ENCODE results near the gene NKD2. TPM values are rescaled to one million over a fixed set of nuclear protein-coding genes. Genes with fewer than 3 reads are reported as not detected.
A peak's percentile ranks its signal among the peaks of the same experiment; 100 is the strongest.

NKD2 gene
- total RNA-seq, 5 donors from 2014 or later (not counting 1 experiment from before 2014, with no cell fraction given), result 0.18 to 0.23 TPM; not detected in 3

DNA sequence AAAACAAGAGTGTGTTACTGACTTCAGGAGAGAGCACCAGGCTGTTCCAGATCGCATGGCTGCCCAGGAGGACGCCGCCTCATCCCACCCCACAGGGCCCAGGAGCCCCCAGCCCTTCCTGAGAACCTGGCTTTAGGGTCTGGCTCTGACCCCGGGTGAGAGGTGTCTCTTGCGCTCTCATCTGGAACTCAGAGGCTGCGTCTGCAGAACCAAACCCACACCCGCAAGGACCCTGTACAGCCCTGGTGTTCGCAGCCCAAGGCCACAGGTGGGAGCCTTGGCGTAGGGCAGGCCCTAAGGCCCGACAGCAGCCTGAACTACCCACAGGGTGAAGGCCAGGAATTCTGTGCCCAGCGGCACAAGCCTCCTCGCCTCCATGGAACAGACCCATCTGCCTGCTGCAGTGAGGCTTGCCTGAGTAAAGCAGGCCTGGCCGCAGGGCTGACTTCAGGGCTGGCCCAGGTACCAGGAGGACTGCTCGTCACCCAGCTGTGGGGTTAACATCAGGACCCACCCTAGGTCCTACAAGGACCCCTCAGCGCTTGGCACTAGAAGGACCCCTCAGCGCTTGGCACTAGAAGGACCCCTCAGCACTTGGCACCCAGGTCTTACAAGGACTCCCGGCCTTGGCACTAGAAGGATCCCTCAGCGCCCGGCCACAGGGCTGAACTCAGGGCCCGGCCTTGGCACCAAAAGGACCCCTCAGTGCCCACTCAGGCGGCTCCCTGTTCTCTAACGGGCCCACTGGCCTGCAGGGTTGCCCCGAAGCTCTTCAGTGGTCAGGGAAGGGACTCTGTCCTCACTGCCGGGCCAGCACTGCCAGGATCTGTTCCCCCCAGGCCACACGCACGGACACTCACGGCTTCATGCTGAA lies 48.2 kb downstream of the NKD2 start:
- Mint-ChIP-seq H3K36me3 (peaks cover 12% of the 10 kb centered on the region), H3K4me1 (no peaks in the 10 kb centered on the region), H3K27ac (no peak overlapping the region), H3K4me3 (no peak overlapping the region), H3K27me3 (no peaks in the 10 kb centered on the region), H3K9me3 (no peaks in the 10 kb centered on the region)
- ATAC-seq (replicated peaks in 1 of 4), result no peak
- Histone ChIP-seq H3K36me3 (ENCODE audit: control insufficient read depth in 2 of 2, extremely low read depth in 1 of 2, insufficient read depth in 1 of 2, low read length in 1 of 2) (peaks cover 6 to 43% of the 10 kb centered on the region in 2 donors), H3K9me3 (no peaks in the 10 kb centered on the region), H3K4me3 (ENCODE audit: control insufficient read depth in 1 of 2, extremely low read depth in 1 of 2, low read length in 1 of 2) (no peak overlapping the region), H3K27ac (ENCODE audit: low read length) (no peak overlapping the region), H3K4me1 (ENCODE audit: control insufficient read depth in 1 of 2, extremely low read depth in 1 of 2, insufficient read depth in 2 of 2, low read length in 2 of 2) (no peaks in the 10 kb centered on the region), H3K27me3 (replicated peaks in 1 of 2; ENCODE audit: control insufficient read depth in 2 of 2, extremely low read depth in 1 of 2, insufficient read depth in 2 of 2, low read length in 1 of 2) (no peaks in the 10 kb centered on the region)
- WGBS (ENCODE audit: insufficient coverage), result 96% methylated on average over 24 of the region's 27 CpGs
- ChIA-PET CTCF (interaction anchor here in 1 of 2 donors (0.6 kb wide), 1 partner anchor 122 kb away, joined by 5 read pairs; no protein-coding TSS in a partner anchor), POLR2A (no interaction called here)
- no peak for DNase-seq

- 88% methylated on average over 34 of the region's 36 CpGs for WGBS (ENCODE audit: insufficient coverage)
- ChIA-PET CTCF (no interaction called here), POLR2A (no interaction called here)
- Mint-ChIP-seq H3K36me3 (peaks cover 6% of the 10 kb centered on the region), H3K27me3 (no peaks in the 10 kb centered on the region), H3K4me3 (no peak overlapping the region), H3K9me3 (no peaks in the 10 kb centered on the region), H3K27ac (no peak overlapping the region), H3K4me1 (no peaks in the 10 kb centered on the region)
- Histone ChIP-seq H3K9me3 (no peaks in the 10 kb centered on the region), H3K4me1 (ENCODE audit: control insufficient read depth in 1 of 2, extremely low read depth in 1 of 2, insufficient read depth in 2 of 2, low read length in 2 of 2) (no peaks in the 10 kb centered on the region), H3K27me3 (replicated peaks in 1 of 2; ENCODE audit: control insufficient read depth in 2 of 2, extremely low read depth in 1 of 2, insufficient read depth in 2 of 2, low read length in 1 of 2) (no peaks in the 10 kb centered on the region), H3K27ac (ENCODE audit: low read length) (no peak overlapping the region), H3K4me3 (ENCODE audit: control insufficient read depth in 1 of 2, extremely low read depth in 1 of 2, low read length in 1 of 2) (no peak overlapping the region), H3K36me3 (ENCODE audit: control insufficient read depth in 2 of 2, extremely low read depth in 1 of 2, insufficient read depth in 1 of 2, low read length in 1 of 2) (peaks cover 5 to 38% of the 10 kb centered on the region in 2 donors)
- DNase-seq (no peak), ATAC-seq (replicated peaks in 1 of 4) (no peak)
These were observed 49.0 kb downstream of the NKD2 start for GRCh38 chr5:1057485-1058082.

DNA sequence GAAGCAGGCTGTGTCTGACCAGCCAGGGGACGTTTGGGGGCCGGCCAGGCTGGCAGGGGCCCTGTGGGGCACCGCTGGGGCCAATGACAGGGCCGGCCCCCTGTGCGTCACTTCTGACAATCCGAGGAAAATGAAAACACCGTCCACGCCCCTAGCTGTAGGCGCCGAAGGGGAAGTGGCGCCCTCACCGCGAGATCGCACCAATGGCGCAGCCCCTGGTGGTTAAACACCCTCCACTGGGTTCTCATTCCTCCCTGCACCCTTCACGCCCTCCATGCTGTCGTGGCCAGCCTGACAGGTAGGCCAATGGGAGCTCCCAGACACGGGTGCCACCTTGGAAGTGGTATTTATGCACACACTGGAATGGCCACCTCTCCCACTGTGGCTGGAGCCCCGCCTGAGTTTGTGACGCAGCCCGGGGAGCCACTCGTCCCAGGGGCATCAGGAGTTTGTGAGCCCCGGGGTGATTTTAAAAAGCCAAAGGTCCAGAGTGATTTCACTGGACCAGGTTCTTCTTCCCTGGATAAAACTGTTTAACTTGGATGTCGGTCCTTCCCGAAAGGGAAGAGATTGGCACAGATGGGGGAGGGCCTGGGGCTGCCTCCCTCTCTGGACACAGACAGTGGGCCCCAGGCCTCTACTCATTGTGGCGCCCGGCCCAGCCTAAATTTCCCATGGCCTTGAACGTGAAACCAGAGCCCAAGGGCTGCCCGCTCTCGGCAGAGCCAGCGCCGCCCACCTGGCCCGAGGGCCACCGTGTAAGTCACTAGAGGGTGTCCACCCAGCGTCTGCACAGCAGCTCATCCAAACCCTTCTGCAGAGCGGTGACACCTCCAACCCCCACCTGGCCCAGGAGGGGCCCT lies 49.7 kb downstream of the NKD2 start:
- no peaks in the 10 kb centered on the region for H3K27me3 Mint-ChIP-seq
- CTCF ChIA-PET, result no interaction called here
- no peaks in the 10 kb centered on the region for H3K4me1 Mint-ChIP-seq
- H3K4me3 ChIP-seq (ENCODE audit: control insufficient read depth in 1 of 2, extremely low read depth in 1 of 2, low read length in 1 of 2), result no peak overlapping the region
- peaks cover 6% of the 10 kb centered on the region for H3K36me3 Mint-ChIP-seq
- no peak overlapping the region for H3K4me3 Mint-ChIP-seq
- H3K27ac Mint-ChIP-seq, result no peak overlapping the region
- DNase-seq (peak in 2 of 35 experiments; percentile 6 to 55), ATAC-seq (replicated peaks in 1 of 4) (no peak)
- H3K27ac ChIP-seq (ENCODE audit: low read length), result no peak overlapping the region
- POLR2A ChIA-PET, result no interaction called here
- H3K9me3 Mint-ChIP-seq, result no peaks in the 10 kb centered on the region
- no peaks in the 10 kb centered on the region for H3K27me3 ChIP-seq (replicated peaks in 1 of 2; ENCODE audit: control insufficient read depth in 2 of 2, extremely low read depth in 1 of 2, insufficient read depth in 2 of 2, low read length in 1 of 2)
- H3K4me1 ChIP-seq (ENCODE audit: control insufficient read depth in 1 of 2, extremely low read depth in 1 of 2, insufficient read depth in 2 of 2, low read length in 2 of 2), result no peaks in the 10 kb centered on the region
- H3K9me3 ChIP-seq, result no peaks in the 10 kb centered on the region
- WGBS (ENCODE audit: insufficient coverage), result 89% methylated on average over 31 of the region's 36 CpGs
- H3K36me3 ChIP-seq (ENCODE audit: control insufficient read depth in 2 of 2, extremely low read depth in 1 of 2, insufficient read depth in 1 of 2, low read length in 1 of 2), result peaks cover 5 to 44% of the 10 kb centered on the region in 2 donors

GRCh38 chr5:1058988-1059883 lies 50.6 kb downstream of the NKD2 start:
- DNase-seq, result no peak

DNA sequence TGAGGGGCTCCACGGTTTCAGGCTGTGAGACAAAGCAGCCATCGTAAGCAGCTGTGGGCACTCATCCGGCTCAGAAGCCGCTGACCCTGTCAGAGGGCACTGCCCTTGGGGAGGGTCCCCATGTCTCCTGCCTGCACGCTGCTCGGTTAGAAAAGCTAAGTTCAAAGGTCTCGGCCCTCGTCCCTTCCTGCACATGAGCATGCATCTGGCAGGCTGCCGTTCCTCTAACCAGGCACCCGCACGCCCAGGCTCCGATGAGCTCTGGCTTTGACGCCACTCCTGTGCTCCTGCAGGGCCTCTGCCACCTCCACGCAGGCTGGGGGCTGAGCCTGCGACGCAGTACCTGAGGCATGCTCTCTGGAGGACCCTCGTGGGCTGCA lies 51.3 kb downstream of the NKD2 start:
- Mint-ChIP-seq H3K4me1 (no peaks in the 10 kb centered on the region), H3K4me3 (no peak overlapping the region), H3K27ac (no peak overlapping the region), H3K36me3 (peaks cover 4% of the 10 kb centered on the region), H3K27me3 (no peaks in the 10 kb centered on the region), H3K9me3 (no peaks in the 10 kb centered on the region)
- ATAC-seq (replicated peaks in 1 of 4) (no peak), DNase-seq (no peak)
- H3K9me3 ChIP-seq, result no peaks in the 10 kb centered on the region
- H3K4me1 ChIP-seq (ENCODE audit: control insufficient read depth in 1 of 2, extremely low read depth in 1 of 2, insufficient read depth in 2 of 2, low read length in 2 of 2), result no peaks in the 10 kb centered on the region
- no peaks in the 10 kb centered on the region for H3K27me3 ChIP-seq (replicated peaks in 1 of 2; ENCODE audit: control insufficient read depth in 2 of 2, extremely low read depth in 1 of 2, insufficient read depth in 2 of 2, low read length in 1 of 2)
- CTCF ChIA-PET, result no interaction called here
- POLR2A ChIA-PET, result no interaction called here
- WGBS (ENCODE audit: insufficient coverage), result 90% methylated on average over 17 of the region's 17 CpGs
- H3K27ac ChIP-seq (ENCODE audit: low read length), result no peak overlapping the region
- no peak overlapping the region for H3K4me3 ChIP-seq (ENCODE audit: control insufficient read depth in 1 of 2, extremely low read depth in 1 of 2, low read length in 1 of 2)
- peaks cover 5 to 35% of the 10 kb centered on the region in 2 donors for H3K36me3 ChIP-seq (ENCODE audit: control insufficient read depth in 2 of 2, extremely low read depth in 1 of 2, insufficient read depth in 1 of 2, low read length in 1 of 2)

More at GRCh38 chr5:1058988-1059883, 50.6 kb downstream of the NKD2 start:
- H3K36me3 ChIP-seq (ENCODE audit: control insufficient read depth in 2 of 2, extremely low read depth in 1 of 2, insufficient read depth in 1 of 2, low read length in 1 of 2), result peaks cover 5 to 35% of the 10 kb centered on the region in 2 donors
- H3K36me3 Mint-ChIP-seq, result peaks cover 6% of the 10 kb centered on the region
- CTCF ChIA-PET, result no interaction called here
- no peaks in the 10 kb centered on the region for H3K4me1 Mint-ChIP-seq
- H3K9me3 ChIP-seq, result no peaks in the 10 kb centered on the region
- no peaks in the 10 kb centered on the region for H3K9me3 Mint-ChIP-seq
- H3K27me3 Mint-ChIP-seq, result no peaks in the 10 kb centered on the region
- ATAC-seq (replicated peaks in 1 of 4), result no peak
- H3K27ac ChIP-seq (ENCODE audit: low read length), result no peak overlapping the region
- no peak overlapping the region for H3K27ac Mint-ChIP-seq
- H3K4me3 Mint-ChIP-seq, result no peak overlapping the region
- H3K4me3 ChIP-seq (ENCODE audit: control insufficient read depth in 1 of 2, extremely low read depth in 1 of 2, low read length in 1 of 2), result no peak overlapping the region
- H3K4me1 ChIP-seq (ENCODE audit: control insufficient read depth in 1 of 2, extremely low read depth in 1 of 2, insufficient read depth in 2 of 2, low read length in 2 of 2), result no peaks in the 10 kb centered on the region
- POLR2A ChIA-PET, result no interaction called here
- WGBS (ENCODE audit: insufficient coverage), result 94% methylated on average over 27 of the region's 34 CpGs
- no peaks in the 10 kb centered on the region for H3K27me3 ChIP-seq (replicated peaks in 1 of 2; ENCODE audit: control insufficient read depth in 2 of 2, extremely low read depth in 1 of 2, insufficient read depth in 2 of 2, low read length in 1 of 2)

All from T-cell (primary cell).